ENCODE data around the gene CMSS1.

- TF ChIP-seq CTCF (IDR thresholded peaks at IDR 0.05) (no peak), EZH2 (IDR thresholded peaks at IDR 0.05; ENCODE audit: borderline replicate concordance, insufficient read depth, low read depth, low read length, poor library complexity, severe bottlenecking) (no peak)
These were observed 286.8 kb downstream of the CMSS1 start for GRCh38 chr3:100104442-100104798.

Data from B cell (primary cell).